ENCODE measurements around the gene PLCD4.

DNA sequence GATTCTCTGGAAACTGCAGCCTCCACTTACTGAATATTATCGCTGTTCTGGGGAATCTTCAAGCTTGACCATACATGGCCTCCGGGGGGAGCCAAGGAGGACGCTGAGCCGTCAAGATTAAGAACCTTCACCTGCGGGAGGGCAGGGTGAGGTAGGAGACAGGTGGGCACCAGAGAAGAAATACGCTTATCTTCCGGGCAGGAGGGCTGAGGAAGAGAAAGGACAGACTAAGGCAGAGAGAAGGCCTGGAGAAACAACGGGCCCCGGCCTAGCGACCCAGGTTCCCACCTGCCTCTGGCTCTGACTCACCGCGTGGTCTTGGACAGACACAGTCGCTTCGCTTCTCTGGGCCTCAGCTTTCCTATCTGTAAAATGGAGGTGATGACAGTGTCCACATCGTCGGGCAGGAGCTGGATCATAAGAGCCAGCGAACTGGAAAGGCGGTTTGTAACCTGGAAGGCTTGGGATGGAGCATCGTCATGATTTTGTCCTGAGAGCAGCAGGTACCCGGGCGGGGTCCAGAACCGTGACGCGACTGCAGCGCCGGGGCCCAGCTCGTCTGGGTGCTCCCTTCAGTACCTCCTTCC, 51.1 kb downstream of the PLCD4 start:
- TF ChIP-seq, protein P1, sequence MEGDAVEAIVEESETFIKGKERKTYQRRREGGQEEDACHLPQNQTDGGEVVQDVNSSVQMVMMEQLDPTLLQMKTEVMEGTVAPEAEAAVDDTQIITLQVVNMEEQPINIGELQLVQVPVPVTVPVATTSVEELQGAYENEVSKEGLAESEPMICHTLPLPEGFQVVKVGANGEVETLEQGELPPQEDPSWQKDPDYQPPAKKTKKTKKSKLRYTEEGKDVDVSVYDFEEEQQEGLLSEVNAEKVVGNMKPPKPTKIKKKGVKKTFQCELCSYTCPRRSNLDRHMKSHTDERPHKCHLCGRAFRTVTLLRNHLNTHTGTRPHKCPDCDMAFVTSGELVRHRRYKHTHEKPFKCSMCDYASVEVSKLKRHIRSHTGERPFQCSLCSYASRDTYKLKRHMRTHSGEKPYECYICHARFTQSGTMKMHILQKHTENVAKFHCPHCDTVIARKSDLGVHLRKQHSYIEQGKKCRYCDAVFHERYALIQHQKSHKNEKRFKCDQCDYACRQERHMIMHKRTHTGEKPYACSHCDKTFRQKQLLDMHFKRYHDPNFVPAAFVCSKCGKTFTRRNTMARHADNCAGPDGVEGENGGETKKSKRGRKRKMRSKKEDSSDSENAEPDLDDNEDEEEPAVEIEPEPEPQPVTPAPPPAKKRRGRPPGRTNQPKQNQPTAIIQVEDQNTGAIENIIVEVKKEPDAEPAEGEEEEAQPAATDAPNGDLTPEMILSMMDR (conservative IDR thresholded peaks at IDR 0.05; ENCODE audit: low read depth, low read length), result peak; percentile 50
- no peak for TF ChIP-seq EZH2 (IDR thresholded peaks at IDR 0.05; ENCODE audit: borderline replicate concordance, low read depth, low read length, poor library complexity, severe bottlenecking)

Data from A673 (cell line).